ENCODE results near the gene TRPM2. TPM values are rescaled to one million over a fixed set of nuclear protein-coding genes. Genes with fewer than 3 reads are reported as not detected.

The TRPM2 gene
- total RNA-seq, 2 donors from 2014 or later: 1.6 to 2.7 TPM

DNA sequence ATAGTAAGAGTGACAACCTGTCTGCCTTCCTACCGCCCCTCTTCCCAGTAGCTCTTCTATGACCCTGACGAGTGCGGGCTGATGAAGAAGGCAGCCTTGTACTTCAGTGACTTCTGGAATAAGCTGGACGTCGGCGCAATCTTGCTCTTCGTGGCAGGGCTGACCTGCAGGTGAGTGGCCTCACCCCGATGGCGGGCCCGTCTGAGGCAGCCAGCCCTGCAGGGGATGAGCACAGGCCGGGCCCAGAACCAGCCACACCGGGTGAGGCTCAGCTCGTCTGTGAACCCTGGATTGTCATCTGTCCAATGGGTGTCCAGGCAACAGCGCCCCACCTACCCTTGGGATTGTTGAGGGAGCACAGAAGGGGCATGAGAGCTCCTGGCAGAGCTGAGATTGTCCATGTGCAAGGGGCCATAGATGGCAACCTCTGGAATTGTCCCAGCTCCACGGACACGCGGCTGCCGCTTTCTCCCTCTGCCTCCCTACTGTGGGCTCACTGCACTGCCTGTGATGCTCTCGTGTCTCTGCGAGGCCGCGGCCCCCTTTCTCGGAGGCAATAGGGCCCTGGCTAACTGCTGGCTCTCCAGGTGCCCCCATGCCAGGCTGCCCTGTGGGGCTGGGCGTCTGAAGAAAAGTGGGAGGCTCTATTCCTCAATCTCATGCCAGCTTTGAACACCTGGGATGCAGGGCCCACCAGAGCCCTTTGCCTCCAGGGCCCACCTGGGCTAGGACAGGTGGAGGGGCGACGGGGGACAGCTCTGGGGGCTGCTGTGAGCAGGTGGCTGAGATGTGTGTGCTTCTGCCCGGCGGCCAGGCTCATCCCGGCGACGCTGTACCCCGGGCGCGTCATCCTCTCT, 51.9 kb downstream of the TRPM2 start:
- Histone ChIP-seq H3K9me3 (no peaks in the 10 kb centered on the region), H3K4me1 (replicated peaks) (no peaks in the 10 kb centered on the region), H3K27ac (no peak overlapping the region), H3K36me3 (no peaks in the 10 kb centered on the region), H3K27me3 (replicated peaks; ENCODE audit: insufficient read depth) (no peaks in the 10 kb centered on the region), H3K4me3 (no peak overlapping the region)
- no peak for DNase-seq (ENCODE audit: low spot score)
- WGBS: 82% methylated on average over 34 of the region's 34 CpGs
- intact Hi-C loops (cut with DNase I): no loop called here
- TF ChIP-seq POLR2A (IDR thresholded peaks at IDR 0.05): no peak
- TF ChIP-seq, protein P1, sequence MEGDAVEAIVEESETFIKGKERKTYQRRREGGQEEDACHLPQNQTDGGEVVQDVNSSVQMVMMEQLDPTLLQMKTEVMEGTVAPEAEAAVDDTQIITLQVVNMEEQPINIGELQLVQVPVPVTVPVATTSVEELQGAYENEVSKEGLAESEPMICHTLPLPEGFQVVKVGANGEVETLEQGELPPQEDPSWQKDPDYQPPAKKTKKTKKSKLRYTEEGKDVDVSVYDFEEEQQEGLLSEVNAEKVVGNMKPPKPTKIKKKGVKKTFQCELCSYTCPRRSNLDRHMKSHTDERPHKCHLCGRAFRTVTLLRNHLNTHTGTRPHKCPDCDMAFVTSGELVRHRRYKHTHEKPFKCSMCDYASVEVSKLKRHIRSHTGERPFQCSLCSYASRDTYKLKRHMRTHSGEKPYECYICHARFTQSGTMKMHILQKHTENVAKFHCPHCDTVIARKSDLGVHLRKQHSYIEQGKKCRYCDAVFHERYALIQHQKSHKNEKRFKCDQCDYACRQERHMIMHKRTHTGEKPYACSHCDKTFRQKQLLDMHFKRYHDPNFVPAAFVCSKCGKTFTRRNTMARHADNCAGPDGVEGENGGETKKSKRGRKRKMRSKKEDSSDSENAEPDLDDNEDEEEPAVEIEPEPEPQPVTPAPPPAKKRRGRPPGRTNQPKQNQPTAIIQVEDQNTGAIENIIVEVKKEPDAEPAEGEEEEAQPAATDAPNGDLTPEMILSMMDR (IDR thresholded peaks at IDR 0.05): no peak
- no peak for TF ChIP-seq POLR2AphosphoS5 (IDR thresholded peaks at IDR 0.05)

DNA sequence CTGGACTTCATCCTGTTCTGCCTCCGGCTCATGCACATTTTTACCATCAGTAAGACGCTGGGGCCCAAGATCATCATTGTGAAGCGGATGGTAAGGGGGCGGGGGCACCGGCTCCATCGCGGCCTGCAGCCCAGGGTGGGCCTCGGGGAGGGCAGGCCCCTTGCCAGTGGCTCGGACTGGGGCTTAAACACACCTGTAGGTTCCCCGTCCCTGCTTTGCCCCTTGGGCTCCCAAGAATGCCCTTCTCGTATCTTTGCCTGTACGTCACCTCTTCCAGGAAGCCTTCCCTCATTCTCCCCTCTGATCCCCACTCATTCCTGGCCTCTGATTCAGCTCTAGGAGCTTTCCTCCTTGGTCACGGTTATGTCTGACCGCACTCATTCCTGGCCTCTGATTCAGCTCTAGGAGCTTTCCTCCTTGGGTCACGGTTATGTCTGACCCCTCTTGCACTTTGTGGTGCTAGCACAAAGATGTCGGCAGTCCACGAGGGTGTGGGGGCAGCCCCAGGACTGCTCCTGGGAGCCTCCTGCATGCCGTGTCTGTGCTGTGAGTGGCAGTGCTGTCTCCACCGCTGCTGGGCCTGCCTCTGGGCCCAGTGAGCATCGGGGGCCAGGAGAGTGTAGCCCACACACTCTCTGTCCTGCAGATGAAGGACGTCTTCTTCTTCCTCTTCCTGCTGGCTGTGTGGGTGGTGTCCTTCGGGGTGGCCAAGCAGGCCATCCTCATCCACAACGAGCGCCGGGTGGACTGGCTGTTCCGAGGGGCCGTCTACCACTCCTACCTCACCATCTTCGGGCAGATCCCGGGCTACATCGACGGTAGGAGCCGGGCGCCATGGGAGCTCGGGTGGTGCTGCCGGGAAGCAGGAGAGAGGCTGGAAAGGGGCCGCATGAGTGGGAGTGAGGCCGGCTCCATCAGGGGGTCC, 52.8 kb downstream of the TRPM2 start:
- Histone ChIP-seq H3K9me3 (no peaks in the 10 kb centered on the region), H3K4me1 (replicated peaks) (no peaks in the 10 kb centered on the region), H3K27me3 (replicated peaks; ENCODE audit: insufficient read depth) (no peaks in the 10 kb centered on the region), H3K36me3 (no peaks in the 10 kb centered on the region), H3K27ac (no peak overlapping the region), H3K4me3 (no peak overlapping the region)
- WGBS: 81% methylated on average over 37 of the region's 37 CpGs
- TF ChIP-seq POLR2AphosphoS5 (IDR thresholded peaks at IDR 0.05) (no peak), POLR2A (IDR thresholded peaks at IDR 0.05) (no peak)
- TF ChIP-seq, protein P1 (IDR thresholded peaks at IDR 0.05): no peak
- intact Hi-C loops (cut with DNase I): no loop called here
- no peak for DNase-seq (ENCODE audit: low spot score)

DNA sequence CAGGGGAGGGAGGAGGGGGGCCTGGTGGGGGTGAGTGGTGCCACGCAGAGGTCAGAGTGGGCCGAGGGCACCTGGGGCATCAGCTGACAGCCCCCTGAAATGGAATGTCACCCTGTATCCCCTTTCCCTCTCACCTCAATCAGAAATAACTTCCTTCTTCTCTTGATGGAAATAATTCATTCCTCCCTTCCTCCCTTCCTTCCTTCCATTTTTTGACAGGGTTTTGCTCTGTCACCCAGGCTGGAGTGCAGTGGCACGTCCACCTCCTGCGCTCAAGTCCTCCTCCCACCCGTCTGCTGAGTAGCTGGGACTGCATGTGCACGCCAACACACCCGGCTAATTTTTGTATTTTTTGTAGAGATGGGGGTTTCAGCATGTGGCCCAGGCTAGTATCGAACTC, 53.5 kb downstream of the TRPM2 start:
- DNase-seq (ENCODE audit: low spot score): no peak
- Histone ChIP-seq H3K9me3 (no peaks in the 10 kb centered on the region), H3K4me1 (replicated peaks) (no peaks in the 10 kb centered on the region), H3K27me3 (replicated peaks; ENCODE audit: insufficient read depth) (no peaks in the 10 kb centered on the region), H3K27ac (no peak overlapping the region), H3K4me3 (no peak overlapping the region), H3K36me3 (no peaks in the 10 kb centered on the region)
- TF ChIP-seq POLR2AphosphoS5 (IDR thresholded peaks at IDR 0.05) (no peak), POLR2A (IDR thresholded peaks at IDR 0.05) (no peak)
- TF ChIP-seq, protein P1 (IDR thresholded peaks at IDR 0.05): no peak
- intact Hi-C loops (cut with DNase I): no loop called here
- WGBS: 89% methylated on average over 7 of the region's 8 CpGs

DNA sequence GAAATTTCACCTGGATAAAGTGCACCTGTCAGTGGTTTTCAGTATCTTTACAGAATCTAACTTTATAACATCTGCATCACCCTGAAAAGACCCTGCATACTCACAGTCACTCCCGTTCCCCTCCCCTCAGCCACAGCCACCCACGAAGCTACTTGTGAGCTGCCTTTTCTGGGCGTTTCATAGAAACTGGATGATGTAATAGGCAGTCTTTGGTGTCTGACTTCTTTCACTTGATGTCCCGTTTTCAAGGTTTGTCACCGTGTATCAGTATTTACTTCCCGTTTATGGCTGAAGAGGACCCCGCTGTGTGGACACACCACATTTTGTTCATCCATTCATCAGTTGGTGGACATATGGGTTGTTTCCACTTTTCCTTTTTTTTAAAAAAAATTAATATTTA, 54.1 kb downstream of the TRPM2 start:
- intact Hi-C loops (cut with DNase I): no loop called here
- no peak for TF ChIP-seq POLR2AphosphoS5 (IDR thresholded peaks at IDR 0.05)
- TF ChIP-seq POLR2A (IDR thresholded peaks at IDR 0.05): no peak
- TF ChIP-seq, protein P1 (IDR thresholded peaks at IDR 0.05): no peak
- H3K36me3 ChIP-seq: no peaks in the 10 kb centered on the region
- no peak overlapping the region for H3K27ac ChIP-seq
- no peaks in the 10 kb centered on the region for H3K27me3 ChIP-seq (replicated peaks; ENCODE audit: insufficient read depth)
- WGBS: 77% methylated on average over 7 of the region's 7 CpGs
- no peaks in the 10 kb centered on the region for H3K9me3 ChIP-seq
- H3K4me1 ChIP-seq (replicated peaks): no peaks in the 10 kb centered on the region
- no peak for DNase-seq (ENCODE audit: low spot score)
- H3K4me3 ChIP-seq: no peak overlapping the region

All from prostate gland (tissue), 2 donors.